ENCODE measurements around the gene TRIM72. TPM values are rescaled to one million over a fixed set of nuclear protein-coding genes. Genes with fewer than 3 reads are reported as not detected.
A peak's percentile ranks its signal among the peaks of the same experiment; 100 is the strongest.
"Not testable (repeated sequence)": the region's sequence is repeated elsewhere in the genome, so short reads cannot be mapped to it uniquely, and the experiment has no call there.

Gene TRIM72
- total RNA-seq, 4 donors from 2014 or later: 0.19 TPM; not detected in 3

- intact Hi-C loops (cut with DNase I; ENCODE audit: low total_unique reads): no loop called here
- 60% methylated on average over 9 of the region's 9 CpGs for WGBS, 2 donors
- no peak for DNase-seq (ENCODE audit: low spot score in 2 of 2)
- H3K4me3 ChIP-seq (ENCODE audit: low read depth, poor library complexity, severe bottlenecking): no peak overlapping the region
- no peak for TF ChIP-seq POLR2A (IDR thresholded peaks at IDR 0.05)
- no peak for TF ChIP-seq CTCF (IDR thresholded peaks at IDR 0.05)
Measured at GRCh38 chr16:31243734-31244670, 30.1 kb downstream of the TRIM72 start.

- 49 to 73% methylated on average over 8 of the region's 8 CpGs for WGBS, 2 donors
- intact Hi-C loops (cut with DNase I; ENCODE audit: low total_unique reads): not testable (repeated sequence)
Measured at GRCh38 chr16:31245598-31245997, 31.7 kb downstream of the TRIM72 start.

GRCh38 chr16:31246296-31246695 lies 32.4 kb downstream of the TRIM72 start:
- H3K4me3 ChIP-seq (ENCODE audit: low read depth, poor library complexity, severe bottlenecking): no peak overlapping the region
- TF ChIP-seq POLR2A (IDR thresholded peaks at IDR 0.05): no peak
- no peak for TF ChIP-seq CTCF (IDR thresholded peaks at IDR 0.05)
- intact Hi-C loops (cut with DNase I; ENCODE audit: low total_unique reads): no loop called here
- no peak for DNase-seq (ENCODE audit: low spot score in 2 of 2)
- WGBS, 2 donors: 90 to 93% methylated on average over 3 of the region's 3 CpGs

More at GRCh38 chr16:31245598-31245997, 31.7 kb downstream of the TRIM72 start:
- H3K4me3 ChIP-seq (ENCODE audit: low read depth, poor library complexity, severe bottlenecking); DNase-seq (ENCODE audit: low spot score in 2 of 2): not testable (repeated sequence)

GRCh38 chr16:31248344-31248743 lies 34.4 kb downstream of the TRIM72 start:
- TF ChIP-seq POLR2A (IDR thresholded peaks at IDR 0.05) (no peak), CTCF (IDR thresholded peaks at IDR 0.05) (no peak)
- intact Hi-C loops (cut with DNase I; ENCODE audit: low total_unique reads): no loop called here
- peak in 1 of 2 donors; percentile 27 for DNase-seq (ENCODE audit: low spot score in 2 of 2)
- H3K4me3 ChIP-seq (ENCODE audit: low read depth, poor library complexity, severe bottlenecking): no peak overlapping the region
- 55 to 59% methylated on average over 5 of the region's 5 CpGs for WGBS, 2 donors

GRCh38 chr16:31250782-31251384 lies 37.0 kb downstream of the TRIM72 start:
- intact Hi-C loops (cut with DNase I; ENCODE audit: low total_unique reads): no loop called here
- no peak for DNase-seq (ENCODE audit: low spot score in 2 of 2)
- no peak for TF ChIP-seq CTCF (IDR thresholded peaks at IDR 0.05)
- no peak for TF ChIP-seq POLR2A (IDR thresholded peaks at IDR 0.05)
- 84 to 91% methylated on average over 5 to 7 of the region's 7 CpGs for WGBS, 2 donors
- H3K4me3 ChIP-seq (ENCODE audit: low read depth, poor library complexity, severe bottlenecking): no peak overlapping the region

- H3K4me3 ChIP-seq (ENCODE audit: low read depth, poor library complexity, severe bottlenecking): no peak overlapping the region
- TF ChIP-seq POLR2A (IDR thresholded peaks at IDR 0.05) (no peak), CTCF (IDR thresholded peaks at IDR 0.05) (no peak)
- intact Hi-C loops (cut with DNase I; ENCODE audit: low total_unique reads): no loop called here
- DNase-seq (ENCODE audit: low spot score in 2 of 2): no peak
- 96% methylated on average over 5 of the region's 5 CpGs for WGBS, 2 donors
Measured at GRCh38 chr16:31251435-31251834, 37.5 kb downstream of the TRIM72 start.

Data from lower leg skin (tissue), 4 donors.